ENCODE measurements around the gene M6PR.

Gene M6PR

DNA sequence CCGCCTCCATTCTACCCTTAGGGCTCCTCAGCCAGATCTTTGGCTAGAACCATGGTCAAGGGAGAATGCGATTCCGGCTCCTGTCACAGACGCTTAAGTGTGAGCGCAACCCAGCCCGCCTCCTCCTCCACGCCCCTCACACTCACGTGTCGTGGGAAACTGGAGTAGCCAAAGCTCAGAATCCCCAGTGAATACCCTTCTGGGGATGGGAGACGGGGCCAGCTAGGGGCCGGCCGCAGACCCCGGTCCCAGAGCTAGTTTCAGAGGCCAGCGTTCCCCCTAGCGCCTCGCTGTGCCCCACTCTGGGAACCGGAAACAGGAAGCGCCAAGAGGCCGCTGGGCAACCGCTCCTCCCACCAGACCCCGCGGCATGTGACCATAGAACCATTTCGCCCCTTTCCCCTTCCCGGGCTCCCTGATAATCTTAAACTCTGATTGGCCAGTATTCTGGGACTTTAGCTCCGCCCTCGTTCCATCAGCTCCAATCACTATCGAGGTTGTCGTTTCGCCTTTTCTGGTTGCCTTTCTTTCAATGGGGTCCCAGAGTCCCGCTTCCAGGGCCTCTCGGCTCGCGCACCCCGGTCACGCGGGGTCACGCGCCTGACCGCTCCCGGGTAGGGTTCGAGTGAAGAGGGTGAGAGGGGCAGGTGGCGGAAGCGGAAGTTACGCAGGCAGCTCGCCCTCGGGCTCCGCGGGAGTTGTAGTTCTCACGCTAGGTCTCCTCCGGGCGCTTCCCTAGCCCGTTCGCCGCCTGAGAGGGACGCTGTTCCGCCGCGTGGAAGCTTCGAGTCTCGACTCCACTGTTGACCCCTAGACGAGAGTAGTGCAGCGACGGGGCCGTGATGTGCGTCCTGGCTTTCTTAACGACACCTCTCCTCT is at the start of gene M6PR:
M6PR (minus strand) TSS at position 304 of the 879 bp plus-strand sequence. CDS start 3,241 bp downstream, outside the sequence.
- peak; percentile 95 for DNase-seq

DNA sequence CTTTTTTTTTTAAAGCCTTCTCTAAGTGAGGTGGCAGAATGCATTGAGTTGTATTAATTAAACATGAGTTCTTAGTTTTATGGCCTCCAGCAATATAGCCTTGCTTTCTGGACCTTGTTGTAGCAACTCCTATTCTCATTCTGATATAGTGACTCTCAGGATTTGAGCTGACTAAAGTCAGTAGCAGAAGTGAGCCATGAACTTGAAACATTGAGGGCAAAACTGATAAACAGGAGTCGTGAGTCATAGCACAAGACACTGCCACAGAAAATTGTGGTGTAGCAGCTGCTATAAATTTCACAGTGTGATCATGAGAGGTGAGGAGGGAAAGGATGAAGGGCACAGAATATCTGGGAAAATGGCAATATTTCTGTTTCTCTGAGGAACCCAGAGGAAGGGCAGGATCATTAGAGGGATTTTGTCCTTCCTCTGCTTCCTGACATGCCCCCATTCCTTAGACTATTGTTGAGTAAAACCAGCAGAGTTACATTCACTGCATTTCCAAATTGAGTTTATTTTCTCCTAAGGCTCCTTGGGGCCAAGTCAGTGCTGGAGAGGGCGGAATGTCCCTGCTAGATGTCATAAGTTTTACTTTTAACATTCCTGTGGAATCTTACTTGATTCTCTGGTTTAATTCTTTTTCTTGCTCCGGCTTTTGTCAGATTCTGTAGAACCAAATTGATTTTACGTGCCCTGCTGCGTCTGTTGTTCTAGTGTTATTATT is 47.4 kb upstream of the M6PR start:
- DNase-seq = no peak

DNA sequence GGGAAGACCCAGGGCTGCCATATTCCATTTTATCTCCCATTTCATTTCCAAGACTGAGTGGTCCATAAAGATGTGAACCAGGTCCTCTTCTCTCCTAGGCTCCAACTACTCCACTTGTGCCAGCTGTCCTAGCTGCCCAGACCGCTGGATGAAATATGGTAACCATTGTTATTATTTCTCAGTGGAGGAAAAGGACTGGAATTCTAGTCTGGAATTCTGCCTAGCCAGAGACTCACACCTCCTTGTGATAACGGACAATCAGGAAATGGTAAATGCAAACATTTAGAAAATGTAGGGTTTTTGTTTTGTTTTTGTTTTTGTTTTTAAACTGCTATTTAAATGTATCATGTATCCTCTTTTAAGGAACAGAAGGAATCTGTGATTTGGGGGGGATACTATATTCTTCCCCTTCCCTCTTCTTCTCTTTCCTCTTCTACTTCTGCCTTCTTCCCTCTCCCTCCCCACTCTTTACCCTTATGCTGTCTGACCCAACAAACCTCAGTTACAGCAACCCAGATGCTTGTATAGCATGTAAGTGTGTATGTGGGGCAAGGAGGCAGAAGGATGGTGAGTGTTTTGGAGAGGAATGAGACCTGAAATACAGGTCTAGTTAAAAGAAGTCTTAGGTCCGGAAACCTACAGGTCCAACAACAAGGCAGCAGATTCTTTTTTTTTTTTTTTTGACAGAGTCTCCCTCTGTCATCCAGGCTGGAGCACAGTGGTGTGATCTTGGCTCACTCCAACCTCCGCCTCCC is 45.8 kb upstream of the M6PR start:
- DNase-seq = no peak

DNA sequence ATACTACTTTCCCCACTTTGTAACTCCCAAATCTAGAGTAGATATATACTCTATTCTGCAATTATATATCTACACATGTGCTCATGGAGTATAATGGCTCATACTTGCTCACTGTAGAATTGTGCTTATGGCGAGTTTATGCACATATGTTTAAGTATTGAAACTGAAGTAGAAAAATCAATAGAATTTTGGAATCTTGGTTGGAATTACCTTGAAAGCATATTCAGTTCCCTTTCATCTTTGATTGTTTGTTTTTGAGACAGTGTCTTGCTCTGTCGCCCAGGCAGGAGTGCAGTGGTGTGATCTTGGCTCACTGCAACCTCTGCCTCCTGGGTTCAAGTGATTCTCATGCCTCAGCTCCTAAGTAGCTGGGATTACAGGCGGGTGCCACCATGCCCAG is 44.4 kb upstream of the M6PR start:
- DNase-seq = no peak

DNA sequence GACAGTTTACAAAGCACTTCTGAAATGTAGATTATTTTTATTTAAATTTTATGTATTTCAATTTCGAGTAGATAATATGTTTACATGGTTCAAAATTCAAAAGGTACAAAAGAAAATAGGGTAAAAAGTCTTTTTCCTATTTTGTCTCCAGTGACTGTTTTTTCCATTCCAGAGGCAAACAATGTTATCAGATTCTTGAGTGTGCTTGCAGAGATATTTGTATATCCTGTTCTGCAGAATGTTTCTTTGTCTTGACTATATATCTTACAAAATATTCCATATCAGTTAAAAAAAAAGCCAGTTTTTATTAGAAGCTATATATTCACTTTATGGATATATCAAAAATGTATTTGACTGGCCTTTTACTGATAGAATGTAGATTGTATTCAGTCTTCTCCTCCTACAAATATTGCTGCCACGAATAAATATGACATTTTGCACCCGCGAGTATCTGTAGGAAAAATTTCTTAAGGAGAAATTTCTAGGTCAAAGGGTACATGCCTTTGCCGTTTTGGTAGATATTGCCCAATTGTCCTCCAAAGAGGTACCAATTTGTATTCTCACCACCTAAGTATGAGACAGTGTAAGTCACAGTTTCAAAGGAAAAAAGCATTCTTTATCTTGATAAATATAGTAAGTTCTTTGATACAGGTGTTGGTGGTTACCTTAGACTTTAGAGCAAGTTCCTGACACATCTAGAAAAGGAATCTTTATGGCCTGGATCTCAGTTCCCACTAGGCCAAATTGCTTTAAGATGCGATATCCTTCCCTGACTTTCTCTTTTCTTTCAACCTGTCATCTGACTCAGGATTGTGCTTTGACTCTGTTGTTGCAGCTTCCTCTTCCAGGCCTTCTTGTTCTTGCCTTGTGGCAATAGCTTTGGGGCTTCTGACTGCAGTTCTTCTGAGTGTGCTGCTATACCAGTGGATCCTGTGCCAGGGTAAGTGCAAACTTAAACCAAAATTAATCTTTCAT is 42.2 kb upstream of the M6PR start:
- DNase-seq = no peak

DNA sequence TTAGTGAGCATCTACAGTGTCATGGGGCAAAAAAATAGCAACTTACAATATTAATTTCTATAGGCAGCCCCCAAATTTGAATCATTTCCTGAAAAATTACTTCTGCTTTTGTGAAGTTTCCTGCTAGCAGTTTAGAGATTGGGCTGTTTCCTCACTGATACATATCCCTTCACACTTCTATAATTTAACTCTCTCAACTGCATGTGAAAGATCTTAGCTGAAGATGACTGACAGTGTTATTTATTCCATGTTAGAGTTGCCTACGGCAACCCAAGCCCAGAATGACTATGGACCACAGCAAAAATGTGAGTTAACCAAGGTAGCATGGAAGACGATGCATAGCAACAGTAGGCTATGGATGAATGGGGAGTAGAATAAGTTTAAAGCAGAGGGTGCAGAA is 40.0 kb upstream of the M6PR start, which contains the start of gene KLRG1:
KLRG1 (plus strand) TSS at position 134 of the 400 bp plus-strand sequence; CDS start at position 224, 90 bp downstream.
- no peak for DNase-seq

DNA sequence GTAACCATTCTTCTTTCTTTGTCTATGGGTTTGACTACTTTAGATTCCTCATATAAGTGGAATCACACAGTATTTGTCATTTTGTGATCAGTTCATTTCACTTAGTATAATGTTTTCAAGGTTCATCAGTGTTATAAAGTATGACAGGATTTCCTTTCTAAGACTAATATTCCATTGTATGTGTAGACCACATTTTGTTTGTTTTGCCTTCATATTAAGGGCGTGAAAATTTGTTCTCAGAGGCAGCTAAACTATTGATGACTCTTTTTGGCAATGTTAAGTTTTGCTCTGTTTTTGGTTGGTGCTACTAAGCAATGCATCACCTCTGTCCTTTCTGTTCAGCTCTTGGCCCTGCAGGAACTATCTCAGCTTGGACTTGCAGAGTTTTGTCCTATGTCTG is 38.2 kb upstream of the M6PR start:
- DNase-seq = no peak

DNA sequence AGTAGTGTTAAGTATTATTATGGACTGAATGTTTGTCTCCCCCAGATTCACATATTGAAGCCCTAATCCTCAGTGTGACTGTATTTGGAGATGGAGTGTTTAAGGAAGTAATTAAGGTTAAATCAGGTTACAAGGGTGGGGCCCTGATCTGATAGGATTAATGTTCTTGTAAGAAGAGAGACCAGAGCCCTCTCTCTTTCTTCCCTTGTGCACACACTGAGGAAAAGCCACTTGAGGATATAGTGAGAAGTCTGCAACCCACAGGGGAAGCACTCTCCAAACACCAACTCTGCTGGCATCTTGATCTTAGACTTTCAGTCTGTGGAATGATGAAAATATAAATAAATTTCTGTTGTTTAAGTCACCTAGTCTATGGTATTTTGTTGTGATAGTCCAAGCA is 37.7 kb upstream of the M6PR start:
- no peak for DNase-seq

DNA sequence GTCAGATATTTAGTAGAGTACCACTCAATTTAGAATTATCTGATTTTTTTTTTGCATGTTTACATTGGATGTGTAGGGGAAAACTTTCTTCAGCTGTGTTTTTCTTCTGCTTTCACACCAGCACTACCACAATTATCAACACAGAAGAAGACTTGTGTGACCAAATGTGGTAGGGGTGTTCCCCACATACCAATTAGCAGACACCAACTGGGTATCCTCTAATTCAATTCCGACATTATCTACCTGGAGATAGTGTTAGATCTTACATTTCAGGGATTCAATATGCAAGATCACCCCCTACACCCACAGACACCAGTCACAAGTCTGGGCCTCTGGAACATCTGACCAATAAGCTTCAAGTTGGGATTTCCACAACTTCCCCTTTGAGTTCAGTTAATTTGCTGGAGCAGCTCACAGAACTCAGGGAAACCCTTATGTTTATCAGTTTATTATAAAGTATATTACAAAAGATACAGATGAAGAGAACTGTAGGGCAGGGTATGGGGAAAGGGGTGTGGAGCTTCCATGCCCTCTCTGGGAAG is 35.8 kb upstream of the M6PR start:
- no peak for DNase-seq

DNA sequence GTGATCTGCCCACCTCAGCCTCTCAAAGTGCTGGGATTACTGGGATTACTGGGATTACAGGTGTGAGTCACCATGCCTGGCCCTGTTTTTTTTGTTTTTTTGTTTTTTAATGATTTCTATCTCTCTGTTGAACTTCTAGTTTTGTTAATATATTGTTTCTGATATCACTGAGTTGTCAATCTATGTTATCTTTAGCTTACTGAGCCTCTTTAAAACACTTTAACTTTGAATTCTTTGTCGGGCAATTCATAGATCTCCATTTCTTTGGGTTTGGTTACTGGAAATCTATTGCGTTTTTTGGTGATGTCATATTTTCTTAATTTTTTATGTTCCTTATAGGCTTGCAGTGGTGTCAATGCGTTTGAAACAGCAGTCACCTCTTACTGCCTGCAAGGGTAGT is 30.7 kb upstream of the M6PR start:
- no peak for DNase-seq

DNA sequence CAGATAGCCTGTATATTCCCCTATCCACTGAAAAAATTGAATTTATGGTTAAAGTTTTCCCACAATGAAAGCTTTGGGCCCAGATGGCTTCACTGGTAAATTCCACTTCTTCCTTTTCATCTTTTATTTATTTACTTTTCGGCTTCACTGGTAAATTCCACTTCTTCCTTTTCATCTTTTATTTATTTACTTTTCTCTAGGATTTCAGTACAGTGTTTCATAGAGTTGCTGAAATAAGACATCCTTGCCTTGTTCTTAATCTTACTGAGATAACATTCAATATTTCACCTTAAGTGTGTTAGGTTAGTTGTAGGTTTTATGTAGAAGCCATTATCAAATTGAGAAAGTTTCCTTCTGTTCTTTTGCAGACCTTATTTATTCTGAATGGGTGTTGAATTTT is 21.0 kb upstream of the M6PR start:
- DNase-seq = no peak

DNA sequence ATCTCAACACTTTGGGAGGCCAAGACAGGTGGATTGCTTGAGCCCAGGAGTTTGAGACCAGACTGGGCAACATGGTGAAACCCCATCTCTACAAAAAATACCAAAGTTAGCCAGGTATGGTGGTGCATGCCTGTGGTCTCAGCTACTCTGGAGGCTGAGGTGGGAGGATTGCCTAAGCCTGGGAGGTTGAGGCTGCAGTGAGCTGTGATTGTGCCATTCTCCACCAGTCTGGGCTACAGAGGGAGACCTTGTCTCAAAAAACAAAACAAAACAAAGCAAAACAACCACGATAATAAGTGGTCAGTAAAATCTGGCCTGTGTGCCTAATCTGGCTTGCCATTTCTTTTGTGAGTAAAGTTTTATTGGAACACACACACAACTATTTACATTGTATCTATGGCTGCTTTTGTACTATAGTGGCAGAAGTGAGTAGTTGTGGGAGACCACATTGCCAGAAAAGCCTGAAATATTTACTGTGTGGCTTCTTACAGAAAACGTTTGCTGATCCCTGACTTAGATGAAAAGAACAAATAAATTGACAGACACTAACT is 20.5 kb upstream of the M6PR start:
- DNase-seq = no peak

DNA sequence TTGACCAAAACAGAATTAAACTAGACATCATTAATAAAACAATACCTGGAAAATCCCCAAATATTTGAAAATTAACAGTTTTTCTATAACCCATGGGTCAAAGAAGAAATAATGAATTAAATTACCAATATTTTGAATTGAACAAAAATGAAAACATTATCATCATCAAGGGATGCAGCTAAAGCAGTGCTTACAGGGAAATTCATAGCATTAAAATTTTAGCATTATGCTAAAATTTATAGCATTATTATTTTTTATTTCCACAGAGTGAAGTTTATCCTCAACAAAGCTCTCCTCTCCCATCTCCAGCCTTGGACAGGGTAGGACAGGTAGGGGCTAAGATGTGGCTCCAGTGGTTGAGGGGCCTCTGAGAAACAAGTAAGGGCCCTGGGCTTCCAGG is 19.3 kb upstream of the M6PR start:
- DNase-seq = no peak

DNA sequence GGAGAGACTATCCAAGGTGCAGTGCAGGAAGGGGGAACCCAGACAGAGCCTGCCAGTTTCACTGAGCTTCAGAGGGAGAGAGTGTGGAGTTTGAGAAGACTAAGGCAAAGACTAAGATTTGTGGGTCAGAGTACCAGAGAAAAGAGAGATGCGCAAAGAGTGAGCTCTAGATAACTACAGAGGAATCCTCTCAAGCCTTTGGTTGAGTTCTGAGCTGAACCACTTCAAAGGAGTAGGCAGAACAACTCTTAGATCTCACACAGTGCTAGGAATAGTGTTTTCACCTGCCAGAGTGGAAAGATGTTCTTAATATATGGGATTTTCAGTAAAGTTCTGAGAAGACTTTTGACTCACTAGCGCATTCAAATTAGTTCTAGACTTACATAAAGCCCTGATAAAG is 10.7 kb upstream of the M6PR start:
- no peak for DNase-seq

DNA sequence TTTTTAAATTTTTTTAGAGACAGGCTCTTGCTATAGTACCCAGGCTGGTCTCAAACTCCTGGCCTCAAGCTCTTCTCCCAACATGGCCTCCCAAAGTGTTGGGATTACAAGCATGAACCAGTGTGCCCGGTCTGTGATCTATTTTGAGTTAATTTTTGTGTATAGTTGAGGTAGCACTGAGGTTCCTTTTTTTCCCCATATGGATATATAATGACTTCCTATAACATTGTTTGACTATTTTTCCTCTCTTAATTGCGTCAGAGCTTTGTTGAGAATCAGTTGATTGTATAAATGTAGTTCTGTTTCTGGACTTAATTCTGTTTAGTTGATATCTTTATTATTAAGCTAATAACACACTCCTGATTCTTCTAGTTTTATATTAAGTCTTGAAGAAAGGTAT is 8.6 kb upstream of the M6PR start:
- no peak for DNase-seq

DNA sequence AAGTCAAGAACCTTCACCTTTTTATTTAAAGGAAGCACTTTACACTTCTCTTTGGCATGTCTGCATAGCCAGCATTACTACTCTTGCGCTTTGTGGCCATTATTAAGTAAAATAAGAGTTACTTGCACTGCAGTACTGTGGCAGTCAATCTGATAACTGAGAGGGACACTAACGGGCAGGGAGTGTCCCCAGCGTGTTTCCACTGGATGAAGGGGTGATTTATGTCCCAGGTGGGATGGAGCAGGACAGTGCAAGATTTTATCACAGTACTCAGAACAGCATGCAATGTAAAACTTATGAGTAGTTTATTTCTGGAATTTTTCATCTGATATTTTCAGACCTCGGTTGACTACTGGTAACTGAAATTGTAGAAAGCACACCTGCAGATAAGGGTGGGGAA is 8.1 kb upstream of the M6PR start:
- DNase-seq = no peak

DNA sequence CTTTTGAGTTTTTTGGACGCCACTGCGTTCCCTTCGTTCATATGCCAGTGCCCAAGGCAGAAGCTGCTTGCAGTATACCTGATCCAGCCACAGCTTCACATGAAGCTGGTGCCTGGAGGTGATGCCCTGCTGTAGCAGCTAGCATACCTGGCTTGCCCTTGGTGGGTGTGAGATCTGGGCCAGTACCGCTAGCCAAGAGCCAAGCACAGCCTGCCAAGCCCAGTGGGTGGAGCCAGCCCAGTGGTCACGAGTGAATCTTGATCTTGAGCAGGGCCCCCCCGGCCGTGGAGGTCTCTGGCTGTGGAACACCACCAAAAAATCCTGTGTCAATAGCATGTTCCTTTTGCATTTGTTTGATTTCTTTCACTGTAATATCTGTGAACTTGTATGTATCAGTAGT is 7.3 kb upstream of the M6PR start:
- DNase-seq = no peak

DNA sequence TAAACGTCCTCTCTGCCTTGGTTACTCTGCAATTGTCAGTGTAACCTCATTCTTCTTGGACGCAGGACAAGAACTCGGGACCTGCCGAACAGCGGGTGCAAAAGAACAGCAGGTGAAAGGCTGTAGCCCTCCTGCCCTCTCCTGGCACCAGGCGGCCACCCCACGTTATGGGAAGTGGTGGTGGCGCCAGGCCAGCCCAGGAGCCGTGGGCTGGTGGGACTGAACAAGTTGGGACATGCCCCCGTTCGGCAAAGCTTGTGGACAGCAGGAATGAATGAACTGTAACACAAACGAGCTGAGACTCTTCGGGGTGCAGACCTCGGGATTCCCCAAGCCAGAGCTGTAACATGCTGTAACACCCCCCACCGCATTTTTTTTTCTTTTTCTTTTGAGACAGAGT is 6.6 kb upstream of the M6PR start:
- DNase-seq = no peak

DNA sequence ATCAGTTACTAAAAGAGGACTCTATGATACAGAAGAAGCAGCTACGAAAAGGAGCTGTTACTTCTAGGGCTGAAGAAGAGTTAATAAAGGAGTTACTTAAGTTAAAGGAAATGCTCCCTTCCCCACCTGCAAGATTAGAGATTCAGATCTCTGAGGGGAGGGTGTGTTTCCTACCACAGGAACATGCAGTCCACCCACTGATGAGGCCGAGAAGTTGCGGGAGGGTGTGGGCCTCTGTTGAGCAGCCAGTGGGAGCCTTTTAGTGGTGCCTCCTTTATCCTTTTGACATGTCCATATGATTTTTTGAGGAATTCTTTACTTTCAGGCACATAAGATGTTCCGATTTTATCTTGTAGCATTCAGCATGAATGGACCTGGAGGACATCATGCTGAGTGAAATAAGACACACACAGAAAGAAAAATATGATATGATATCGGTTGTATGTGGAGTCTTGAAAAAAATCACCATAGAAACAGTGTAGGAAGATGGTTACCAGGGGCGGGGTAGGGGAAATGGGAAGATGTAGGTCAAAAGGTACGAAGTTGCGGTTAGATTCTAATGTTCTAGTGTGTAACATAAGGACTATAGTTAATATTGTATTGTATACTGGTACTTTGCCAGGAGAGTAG is 4.4 kb upstream of the M6PR start:
- DNase-seq = no peak

DNA sequence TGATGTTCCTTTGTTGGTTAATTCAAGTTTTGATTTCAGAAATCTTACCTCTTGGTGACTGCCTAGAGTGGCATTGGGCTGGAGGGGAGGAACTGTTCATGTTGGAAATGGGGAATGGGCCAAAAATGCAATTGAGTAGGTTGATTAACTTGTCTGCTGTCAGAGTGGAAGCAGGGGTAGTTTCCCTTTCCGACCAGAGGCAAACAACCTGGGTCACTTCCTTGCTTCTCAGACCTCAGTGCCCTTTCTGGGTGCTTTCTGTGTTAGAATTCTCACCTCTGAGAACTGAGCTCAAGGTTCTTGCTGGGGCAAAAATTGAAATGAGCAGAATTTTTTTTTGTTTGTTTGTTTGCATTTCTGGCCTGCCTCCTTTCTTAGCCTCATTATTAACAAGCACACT is 2.3 kb upstream of the M6PR start:
- no peak for DNase-seq
